ENCODE measurements around the gene VAMP5.

The VAMP5 gene

DNA sequence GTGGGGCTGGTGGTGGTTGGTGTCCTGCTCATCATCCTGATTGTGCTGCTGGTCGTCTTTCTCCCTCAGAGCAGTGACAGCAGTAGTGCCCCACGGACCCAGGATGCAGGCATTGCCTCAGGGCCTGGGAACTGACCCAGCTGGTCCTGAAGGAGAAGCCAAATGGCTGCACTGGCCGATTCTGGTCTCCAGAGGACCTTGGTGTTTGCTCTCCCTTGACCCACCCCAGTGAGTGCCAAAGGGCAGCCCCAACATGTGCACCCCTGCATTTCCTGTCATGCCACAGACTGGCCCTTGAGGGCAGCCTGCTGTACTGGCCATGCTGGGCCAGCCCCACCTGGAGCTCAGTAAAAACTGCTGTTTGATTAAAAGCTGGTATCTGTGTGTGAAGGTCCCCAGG is 8.8 kb downstream of the VAMP5 start:
- H3K4me3 ChIP-seq (ENCODE audit: low read depth, low read length): no peak overlapping the region
- TF ChIP-seq CTCF (IDR thresholded peaks at IDR 0.05; ENCODE audit: control insufficient read depth, extremely low read depth, insufficient read depth): no peak
- DNase-seq (ENCODE audit: low read depth): no peak

- no peak for TF ChIP-seq CTCF (IDR thresholded peaks at IDR 0.05; ENCODE audit: control insufficient read depth, extremely low read depth, insufficient read depth)
- DNase-seq (ENCODE audit: low read depth): no peak
- H3K4me3 ChIP-seq (ENCODE audit: low read depth, low read length): peak overlapping the region; percentile 58
These were observed 10.6 kb downstream of the VAMP5 start for GRCh38 chr2:85594715-85595300.

DNA sequence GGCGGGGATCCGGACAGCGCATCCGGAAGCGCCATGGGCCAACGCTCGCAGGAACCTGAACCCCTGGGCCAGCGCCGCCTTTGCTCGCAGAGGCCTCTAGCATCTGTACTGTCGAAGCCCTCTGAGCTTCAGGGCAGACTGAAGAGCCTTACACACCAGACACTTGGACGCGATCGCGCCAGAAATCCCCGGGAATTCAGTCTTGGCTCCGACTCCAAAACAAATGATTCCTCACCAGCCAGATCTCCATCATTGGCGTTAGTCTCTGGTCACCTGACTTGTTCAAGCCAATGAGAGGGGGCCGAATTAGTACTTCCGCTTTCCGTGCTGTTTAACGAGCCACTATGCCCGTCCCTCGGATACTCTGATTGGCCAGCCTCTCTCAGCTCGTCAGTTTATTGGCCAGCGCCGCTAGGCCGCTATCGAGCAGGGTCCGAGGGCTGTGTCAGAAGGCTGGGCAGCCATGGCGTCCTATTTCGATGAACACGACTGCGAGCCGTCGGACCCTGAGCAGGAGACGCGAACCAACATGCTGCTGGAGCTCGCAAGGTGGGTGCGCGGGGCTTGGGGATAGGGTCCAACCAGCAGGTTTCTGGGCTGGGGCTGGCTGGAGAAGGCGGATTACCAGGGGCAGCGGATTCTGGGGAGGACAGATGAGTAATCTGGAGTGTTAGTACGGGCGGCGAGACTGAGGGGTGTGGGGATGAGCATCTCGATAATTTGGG is 11.2 kb downstream of the VAMP5 start, which contains the start of gene RNF181:
Gene RNF181 (plus strand): TSS at position 445 of the 725 bp plus-strand sequence. CDS start 19 bp downstream, at position 464.
- peak within 1 kb of the TSS; percentile 58 for H3K4me3 ChIP-seq (ENCODE audit: low read depth, low read length)
- peak; percentile 98 for DNase-seq (ENCODE audit: low read depth)
- TF ChIP-seq CTCF (IDR thresholded peaks at IDR 0.05; ENCODE audit: control insufficient read depth, extremely low read depth, insufficient read depth): no peak

- no peak for TF ChIP-seq CTCF (IDR thresholded peaks at IDR 0.05; ENCODE audit: control insufficient read depth, extremely low read depth, insufficient read depth)
- no peak for DNase-seq (ENCODE audit: low read depth)
- peak overlapping the region; percentile 58 for H3K4me3 ChIP-seq (ENCODE audit: low read depth, low read length)
These were observed 11.7 kb downstream of the VAMP5 start for GRCh38 chr2:85596026-85596333.

DNA sequence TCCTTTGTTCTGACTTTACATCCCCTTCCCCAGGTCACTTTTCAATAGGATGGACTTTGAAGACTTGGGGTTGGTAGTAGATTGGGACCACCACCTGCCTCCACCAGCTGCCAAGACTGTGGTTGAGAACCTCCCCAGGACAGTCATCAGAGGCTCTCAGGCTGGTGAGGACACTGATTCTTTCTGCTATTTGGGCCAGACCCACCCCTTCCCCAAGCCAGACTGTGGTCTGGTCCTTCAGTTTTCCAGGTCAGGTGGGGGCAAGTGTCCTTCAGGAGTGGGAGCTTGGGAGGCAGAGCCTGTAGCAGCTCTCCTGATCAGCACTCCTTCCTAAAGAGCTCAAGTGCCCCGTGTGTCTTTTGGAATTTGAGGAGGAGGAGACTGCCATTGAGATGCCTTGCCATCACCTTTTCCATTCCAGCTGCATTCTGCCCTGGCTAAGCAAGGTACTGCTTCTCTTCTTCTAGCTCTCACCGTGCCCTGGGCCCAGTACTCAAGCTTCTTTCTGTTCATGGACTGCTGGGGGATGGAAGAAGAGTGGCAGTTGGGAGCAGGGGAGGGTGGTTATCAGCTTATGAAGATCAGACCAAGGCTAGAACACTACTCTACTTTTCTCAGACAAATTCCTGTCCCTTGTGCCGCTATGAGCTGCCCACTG is 12.4 kb downstream of the VAMP5 start:
- peak overlapping the region; percentile 58 for H3K4me3 ChIP-seq (ENCODE audit: low read depth, low read length)
- TF ChIP-seq CTCF (IDR thresholded peaks at IDR 0.05; ENCODE audit: control insufficient read depth, extremely low read depth, insufficient read depth): no peak

DNA sequence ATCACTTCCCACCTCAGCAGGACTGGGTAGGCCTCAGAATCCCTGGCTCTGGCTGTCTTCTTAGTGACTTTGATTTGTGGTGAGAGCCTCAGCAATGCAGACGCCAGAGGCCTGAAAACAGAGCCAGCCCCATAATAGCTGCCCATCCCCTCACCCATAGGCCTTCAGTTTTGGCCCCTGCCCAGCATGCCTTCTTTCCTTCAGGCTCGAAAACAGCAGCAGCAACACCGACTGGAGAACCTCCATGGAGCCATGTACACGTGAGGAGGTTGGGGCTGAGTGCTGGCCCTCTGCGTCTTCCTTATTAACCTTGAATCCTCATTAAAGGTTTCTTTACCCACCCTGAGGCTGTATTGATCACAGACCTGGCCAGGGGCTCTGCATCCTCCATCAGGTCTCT is 13.0 kb downstream of the VAMP5 start:
- DNase-seq (ENCODE audit: low read depth): no peak
- no peak for TF ChIP-seq CTCF (IDR thresholded peaks at IDR 0.05; ENCODE audit: control insufficient read depth, extremely low read depth, insufficient read depth)
- H3K4me3 ChIP-seq (ENCODE audit: low read depth, low read length): no peak overlapping the region

More for the DNA sequence above, 12.4 kb downstream of the VAMP5 start:
- DNase-seq (ENCODE audit: low read depth): no peak
